Neural crest cell (in vitro differentiated cells): ENCODE data around the gene SYNPO. TPM values are rescaled to one million over a fixed set of nuclear protein-coding genes. Genes with fewer than 3 reads are reported as not detected.
A peak's percentile ranks its signal among the peaks of the same experiment; 100 is the strongest.

Experiments
- DNase-seq: peaks from one replicate; pipeline ENCODE4 v3.0.0; 2021; ENCODE audit warnings: low read depth, mixed read lengths, low spot score
- H3K27ac Mint-ChIP-seq: one replicate; pipeline ENCODE4 v1.8.0; 2021; ENCODE audit warnings: mild to moderate bottlenecking, mixed read lengths; ENCODE audit not compliant: unreplicated experiment
- H3K27me3 Mint-ChIP-seq: 2 replicates; pipeline ENCODE4 v1.8.0; 2021; ENCODE audit warnings: low read depth, mild to moderate bottlenecking, mixed read lengths
- H3K36me3 Mint-ChIP-seq: 2 replicates; pipeline ENCODE4 v1.8.0; 2021; ENCODE audit warnings: low read depth, mild to moderate bottlenecking, mixed read lengths
- H3K4me1 Mint-ChIP-seq: 2 replicates; pipeline ENCODE4 v1.8.0; 2021; ENCODE audit warnings: mixed read lengths
- H3K4me3 Mint-ChIP-seq: one replicate; pipeline ENCODE4 v1.8.0; 2021; ENCODE audit warnings: mild to moderate bottlenecking, mixed read lengths
- H3K9me3 Mint-ChIP-seq: 2 replicates; pipeline ENCODE4 v1.8.0; 2021; ENCODE audit warnings: mixed read lengths
- total RNA-seq: library from RNA; stranded (reverse); gene quantifications from 2 replicates; pipeline ENCODE4 v1.2.1, GENCODE V29; 2021
- TF ChIP-seq, protein P1 (sequence below): fragments of 200-600 bp; sonication (generic); conservative IDR thresholded peaks from 2 replicates; pipeline ENCODE4 v1.5.0; 2021; ENCODE audit warnings: antibody characterized with exemption, mild to moderate bottlenecking

The SYNPO gene
- total RNA-seq, 1 donor from 2014 or later: 1.5 TPM

DNA sequence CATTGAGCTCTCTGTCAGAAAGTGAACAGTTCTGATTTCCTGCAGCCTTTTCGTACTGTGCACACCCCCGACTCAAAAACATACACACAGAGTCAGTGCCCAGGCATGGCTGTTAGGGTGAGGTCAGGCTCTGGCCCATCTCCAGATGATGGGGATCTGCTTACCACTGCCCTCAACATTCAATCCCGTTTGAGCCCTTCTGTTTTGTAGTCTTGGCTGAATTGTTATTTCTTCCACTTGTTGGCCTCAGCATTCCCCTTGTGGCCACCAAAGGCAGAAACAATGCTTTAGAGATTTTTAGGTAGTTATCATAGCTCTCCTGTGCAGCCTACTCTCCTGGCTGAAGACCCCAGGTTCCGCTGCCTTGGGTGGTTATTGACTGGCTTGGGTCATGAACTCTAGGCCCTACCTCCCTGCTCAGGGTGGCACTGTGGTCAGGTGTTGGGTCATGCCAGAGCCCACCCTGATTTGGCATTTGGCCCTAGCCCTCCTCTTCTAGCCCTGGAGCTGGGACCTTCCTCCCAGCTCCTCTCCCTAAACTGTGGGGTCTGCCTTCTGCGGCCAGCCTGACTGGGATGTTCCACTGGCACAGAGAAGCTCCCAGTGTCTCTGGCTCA, 12.8 kb downstream of the SYNPO start:
- no peak overlapping the region for H3K4me3 Mint-ChIP-seq
- TF ChIP-seq, protein P1, sequence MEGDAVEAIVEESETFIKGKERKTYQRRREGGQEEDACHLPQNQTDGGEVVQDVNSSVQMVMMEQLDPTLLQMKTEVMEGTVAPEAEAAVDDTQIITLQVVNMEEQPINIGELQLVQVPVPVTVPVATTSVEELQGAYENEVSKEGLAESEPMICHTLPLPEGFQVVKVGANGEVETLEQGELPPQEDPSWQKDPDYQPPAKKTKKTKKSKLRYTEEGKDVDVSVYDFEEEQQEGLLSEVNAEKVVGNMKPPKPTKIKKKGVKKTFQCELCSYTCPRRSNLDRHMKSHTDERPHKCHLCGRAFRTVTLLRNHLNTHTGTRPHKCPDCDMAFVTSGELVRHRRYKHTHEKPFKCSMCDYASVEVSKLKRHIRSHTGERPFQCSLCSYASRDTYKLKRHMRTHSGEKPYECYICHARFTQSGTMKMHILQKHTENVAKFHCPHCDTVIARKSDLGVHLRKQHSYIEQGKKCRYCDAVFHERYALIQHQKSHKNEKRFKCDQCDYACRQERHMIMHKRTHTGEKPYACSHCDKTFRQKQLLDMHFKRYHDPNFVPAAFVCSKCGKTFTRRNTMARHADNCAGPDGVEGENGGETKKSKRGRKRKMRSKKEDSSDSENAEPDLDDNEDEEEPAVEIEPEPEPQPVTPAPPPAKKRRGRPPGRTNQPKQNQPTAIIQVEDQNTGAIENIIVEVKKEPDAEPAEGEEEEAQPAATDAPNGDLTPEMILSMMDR: no peak
- peaks cover 30% of the 10 kb centered on the region for H3K4me1 Mint-ChIP-seq
- no peaks in the 10 kb centered on the region for H3K9me3 Mint-ChIP-seq
- H3K36me3 Mint-ChIP-seq: no peaks in the 10 kb centered on the region
- no peak for DNase-seq
- H3K27ac Mint-ChIP-seq: no peak overlapping the region
- no peaks in the 10 kb centered on the region for H3K27me3 Mint-ChIP-seq

DNA sequence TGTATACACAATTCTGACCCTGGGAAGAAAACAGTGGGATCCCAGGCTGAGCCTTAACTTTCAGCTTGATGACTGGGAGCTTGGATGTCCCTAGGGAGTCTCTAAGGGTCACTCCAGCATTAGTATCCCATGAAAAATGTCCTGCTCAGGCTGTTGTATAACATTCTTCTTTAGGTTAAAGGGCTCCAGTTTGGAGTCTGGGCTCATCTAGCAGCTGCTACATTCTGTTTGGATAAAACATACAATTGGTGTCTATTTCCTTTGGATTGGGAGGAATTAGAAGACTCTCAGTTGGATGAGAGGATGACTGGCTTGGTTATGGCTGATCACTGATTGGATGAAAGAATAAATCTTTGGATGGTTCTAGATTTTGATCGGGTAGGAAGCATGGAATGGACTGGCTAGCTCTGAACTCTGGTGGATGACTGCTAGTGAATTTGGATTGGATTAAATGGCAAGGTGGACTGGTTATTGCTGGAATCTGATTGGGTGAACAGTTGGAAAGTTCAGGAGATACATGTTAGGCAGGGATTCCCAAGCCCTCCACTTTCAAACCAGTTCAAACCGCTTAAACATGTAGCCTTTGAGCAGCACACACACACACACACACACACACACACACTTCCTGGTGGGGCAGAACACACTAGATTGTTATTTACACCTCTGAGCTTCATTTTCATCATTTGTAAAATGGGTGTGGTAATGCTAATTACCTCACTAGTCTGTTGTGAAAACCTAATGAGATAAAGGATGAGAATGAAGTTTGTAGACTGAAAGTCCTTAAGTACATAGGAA, 13.5 kb downstream of the SYNPO start:
- no peak overlapping the region for H3K27ac Mint-ChIP-seq
- no peaks in the 10 kb centered on the region for H3K27me3 Mint-ChIP-seq
- no peak for DNase-seq
- H3K9me3 Mint-ChIP-seq: no peaks in the 10 kb centered on the region
- TF ChIP-seq, protein P1: no peak
- H3K4me1 Mint-ChIP-seq: peaks cover 30% of the 10 kb centered on the region
- H3K4me3 Mint-ChIP-seq: peak overlapping the region; percentile 13
- H3K36me3 Mint-ChIP-seq: no peaks in the 10 kb centered on the region

DNA sequence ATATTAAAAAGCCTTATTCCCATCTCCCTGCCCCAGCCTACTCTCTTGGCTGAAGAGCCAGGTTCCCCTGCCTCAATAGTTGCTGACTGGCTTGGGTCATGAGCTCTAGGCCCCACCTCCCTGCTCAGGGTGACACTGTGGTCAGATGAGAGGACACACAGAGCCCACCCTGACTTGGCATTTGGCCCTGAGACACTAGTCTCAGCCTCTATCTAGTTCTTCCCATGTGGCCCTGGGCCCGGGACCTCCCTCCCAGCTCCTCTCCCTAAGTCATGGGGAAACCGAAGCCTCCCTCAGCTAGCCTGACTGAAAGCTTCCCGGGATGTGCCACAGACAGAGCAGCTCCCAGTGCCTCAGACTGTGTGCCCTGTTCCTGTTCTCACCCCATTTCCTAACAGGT, 14.8 kb downstream of the SYNPO start:
- Mint-ChIP-seq H3K4me3 (peak overlapping the region; percentile 12), H3K36me3 (no peaks in the 10 kb centered on the region), H3K4me1 (peaks cover 30% of the 10 kb centered on the region), H3K27me3 (peaks cover 3% of the 10 kb centered on the region), H3K9me3 (no peaks in the 10 kb centered on the region), H3K27ac (no peak overlapping the region)
- DNase-seq: no peak
- TF ChIP-seq, protein P1: no peak

DNA sequence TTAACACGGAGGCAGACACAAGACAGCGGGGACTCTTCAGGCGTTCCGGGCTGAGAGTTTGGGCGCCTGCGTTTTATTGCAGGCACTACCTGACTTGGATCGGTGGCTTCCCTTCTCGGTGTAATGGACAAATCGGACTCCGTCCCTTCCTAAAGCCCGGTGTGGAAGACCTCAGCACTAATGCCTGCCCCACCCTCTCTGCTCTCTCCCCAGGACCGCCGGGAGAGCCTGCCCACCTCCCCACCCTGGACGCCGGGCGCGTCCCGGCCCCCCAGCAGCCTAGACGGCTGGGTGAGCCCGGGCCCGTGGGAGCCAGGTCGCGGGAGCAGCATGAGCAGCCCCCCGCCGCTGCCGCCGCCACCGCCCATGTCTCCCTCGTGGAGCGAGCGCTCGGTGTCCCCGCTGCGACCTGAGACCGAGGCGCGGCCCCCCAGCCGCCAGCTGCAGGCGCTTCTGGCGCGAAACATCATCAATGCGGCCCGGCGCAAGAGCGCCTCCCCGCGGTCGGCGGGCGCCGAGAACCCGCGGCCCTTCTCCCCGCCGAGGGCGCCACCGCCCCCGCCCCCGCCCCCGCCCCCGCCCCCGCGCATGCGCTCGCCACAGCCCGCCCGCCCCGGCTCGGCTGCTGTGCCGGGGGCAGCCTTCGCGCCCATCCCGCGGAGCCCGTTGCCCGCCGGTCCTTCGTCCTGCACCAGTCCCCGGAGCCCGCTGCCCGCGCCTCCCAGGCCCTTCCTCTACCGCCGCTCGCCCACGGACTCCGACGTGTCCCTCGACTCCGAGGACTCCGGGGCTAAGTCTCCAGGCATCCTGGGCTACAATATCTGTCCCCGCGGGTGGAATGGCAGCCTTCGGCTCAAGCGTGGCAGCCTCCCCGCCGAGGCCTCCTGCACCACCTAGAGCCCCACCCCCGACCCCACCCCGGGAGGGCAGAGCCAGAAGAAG, 16.0 kb downstream of the SYNPO start:
- Mint-ChIP-seq H3K9me3 (no peaks in the 10 kb centered on the region), H3K4me3 (peak overlapping the region; percentile 83), H3K27me3 (peaks cover 13% of the 10 kb centered on the region), H3K36me3 (no peaks in the 10 kb centered on the region), H3K27ac (no peak overlapping the region), H3K4me1 (peaks cover 26% of the 10 kb centered on the region)
- TF ChIP-seq, protein P1: peak; percentile 87
- peak; percentile 82 for DNase-seq

DNA sequence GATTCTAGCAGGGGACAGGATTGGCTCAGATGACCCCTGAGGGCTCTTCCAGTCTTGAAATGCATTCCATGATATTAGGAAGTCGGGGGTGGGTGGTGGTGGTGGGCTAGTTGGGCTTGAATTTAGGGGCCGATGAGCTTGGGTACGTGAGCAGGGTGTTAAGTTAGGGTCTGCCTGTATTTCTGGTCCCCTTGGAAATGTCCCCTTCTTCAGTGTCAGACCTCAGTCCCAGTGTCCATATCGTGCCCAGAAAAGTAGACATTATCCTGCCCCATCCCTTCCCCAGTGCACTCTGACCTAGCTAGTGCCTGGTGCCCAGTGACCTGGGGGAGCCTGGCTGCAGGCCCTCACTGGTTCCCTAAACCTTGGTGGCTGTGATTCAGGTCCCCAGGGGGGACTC, 17.7 kb downstream of the SYNPO start:
- TF ChIP-seq, protein P1: no peak
- Mint-ChIP-seq H3K9me3 (no peaks in the 10 kb centered on the region), H3K4me3 (peak overlapping the region; percentile 54), H3K27ac (no peak overlapping the region), H3K4me1 (peaks cover 13% of the 10 kb centered on the region), H3K27me3 (peaks cover 23% of the 10 kb centered on the region), H3K36me3 (no peaks in the 10 kb centered on the region)
- no peak for DNase-seq
